Smooth muscle cell of the umbilical artery (primary cell): ENCODE results near the gene SAT1. TPM values are rescaled to one million over a fixed set of nuclear protein-coding genes. Genes with fewer than 3 reads are reported as not detected.

Source experiments
- total RNA-seq: library from RNA; depleted of rRNA; stranded (reverse); fragments of >200 nt; gene quantifications from 2 replicates; pipeline ENCODE4 v1.2.3, GENCODE V29; 2014

The SAT1 gene
- total RNA-seq = 115 and 131 TPM in 2 replicates

DNA sequence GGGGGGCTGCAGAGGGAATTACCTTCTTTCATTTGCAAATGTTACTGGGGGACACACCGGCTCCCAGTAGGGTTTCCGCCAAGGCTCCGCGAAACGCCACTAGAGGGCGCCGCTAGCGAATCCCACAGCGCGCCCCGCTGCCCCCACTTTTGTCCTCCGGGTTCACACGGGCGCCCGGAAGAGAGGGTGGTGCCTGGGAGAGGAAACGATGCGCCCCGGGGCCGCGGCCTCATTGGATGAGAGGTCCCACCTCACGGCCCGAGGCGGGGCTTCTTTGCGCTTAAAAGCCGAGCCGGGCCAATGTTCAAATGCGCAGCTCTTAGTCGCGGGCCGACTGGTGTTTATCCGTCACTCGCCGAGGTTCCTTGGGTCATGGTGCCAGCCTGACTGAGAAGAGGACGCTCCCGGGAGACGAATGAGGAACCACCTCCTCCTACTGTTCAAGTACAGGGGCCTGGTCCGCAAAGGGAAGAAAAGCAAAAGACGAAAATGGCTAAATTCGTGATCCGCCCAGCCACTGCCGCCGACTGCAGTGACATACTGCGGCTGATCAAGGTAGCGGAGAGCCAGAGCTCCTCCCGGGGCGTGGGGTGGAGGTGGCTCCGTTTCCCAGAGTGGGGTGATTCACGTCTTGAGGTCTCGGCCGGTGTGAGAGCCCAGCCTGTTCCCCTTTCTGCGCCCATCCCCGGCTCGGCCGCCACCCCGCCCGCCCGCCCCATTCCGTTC is at the start of gene SAT1:
TSS of gene SAT1 (plus strand) at position 311 of the 726 bp plus-strand sequence. CDS start at position 490, 179 bp downstream.

DNA sequence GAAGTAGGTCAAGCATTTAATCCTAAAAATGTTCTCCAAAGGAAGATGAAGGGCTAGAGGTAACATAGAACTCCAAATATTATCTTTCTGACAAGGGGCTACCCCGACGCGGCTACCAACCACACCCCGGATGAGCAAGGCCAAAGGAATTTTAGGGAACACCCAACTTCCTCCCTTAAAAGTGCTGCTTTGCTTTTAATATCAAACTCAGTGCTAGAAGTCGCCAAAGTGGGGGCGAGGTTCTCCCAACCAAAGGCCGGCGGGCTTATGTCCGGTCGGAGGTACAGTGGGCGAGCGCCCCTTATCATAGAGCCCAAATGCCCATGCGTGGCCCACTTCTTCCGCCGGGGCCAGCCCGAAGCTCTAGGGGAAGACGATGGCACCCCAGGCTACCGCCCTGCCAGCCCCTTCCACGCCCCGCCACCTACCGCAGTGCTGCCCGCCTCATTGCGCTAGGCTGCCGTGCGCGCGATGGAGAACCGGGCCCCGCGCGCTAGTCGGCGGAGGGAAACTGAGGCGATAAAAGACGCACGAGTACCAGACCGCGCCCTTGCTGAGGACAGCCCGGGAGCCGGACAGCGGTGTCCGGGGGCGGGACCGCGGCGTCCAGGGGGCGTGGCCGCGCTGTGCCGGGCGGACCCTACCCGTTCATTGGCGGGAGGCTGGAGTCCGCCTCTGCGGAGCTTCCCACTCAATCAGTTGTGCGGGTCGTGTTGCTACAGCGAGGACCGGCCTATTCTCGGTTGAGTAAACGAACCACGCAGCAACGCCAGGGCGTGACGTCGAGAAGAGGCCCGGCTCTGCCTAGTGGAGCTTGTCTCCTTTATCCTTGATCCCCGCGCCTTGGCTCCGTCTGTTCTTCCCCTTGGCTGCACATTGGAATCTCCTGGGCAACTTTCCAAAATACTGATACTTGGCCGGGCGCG is 40.0 kb upstream of the SAT1 start, which contains the start of gene ACOT9:
TSS of gene ACOT9 (minus strand) at position 580 of the 926 bp plus-strand sequence. CDS start at position 448, 132 bp downstream.

Other genes with a start within 250 kb of the SAT1 start
- 174 and 333 TPM in 2 replicates for gene PRDX4, start 115.7 kb upstream of the SAT1 start, total RNA-seq
- 43.9 and 60.7 TPM in 2 replicates for gene ACOT9, start 39.9 kb upstream of the SAT1 start, total RNA-seq
- gene APOO, start 124.8 kb downstream of the SAT1 start, total RNA-seq = 8.3 and 9.8 TPM in 2 replicates
- gene CXorf58, start 124.8 kb downstream of the SAT1 start, total RNA-seq = not detected in 2 replicates
- gene KLHL15, start 244.0 kb downstream of the SAT1 start, total RNA-seq = 8.6 and 8.8 TPM in 2 replicates